SK-N-SH treated with all-trans-retinoic acid at 6 μM for 48 hours (cell line): ENCODE data around the gene APOL4.

Source experiments
- CREB5 ChIP-seq: fragments of 250-450 bp; sonication (Bioruptor Pico); IDR thresholded peaks from 2 replicates; pipeline ENCODE4 v1.5.1; 2020; ENCODE audit warnings: low read depth, mild to moderate bottlenecking, moderate library complexity
- ESRRG ChIP-seq: fragments of 250-450 bp; sonication (Bioruptor Pico); IDR thresholded peaks from 2 replicates; pipeline ENCODE4 v1.6.1; 2021; ENCODE audit warnings: mild to moderate bottlenecking
- OSR1 ChIP-seq: fragments of 250-450 bp; sonication (Bioruptor Pico); IDR thresholded peaks from 2 replicates; pipeline ENCODE4 v1.8.0; 2022; ENCODE audit warnings: moderate library complexity, mild to moderate bottlenecking, inconsistent platforms
- PPARA ChIP-seq: fragments of 250-450 bp; sonication (Bioruptor Pico); IDR thresholded peaks from 2 replicates; pipeline ENCODE4 v1.5.0; 2020; ENCODE audit warnings: mild to moderate bottlenecking, borderline replicate concordance
- RARB ChIP-seq: fragments of 250-450 bp; sonication (Bioruptor Pico); IDR thresholded peaks from 2 replicates; pipeline ENCODE4 v1.8.0; 2021; ENCODE audit warnings: mild to moderate bottlenecking, moderate library complexity
- ZNF565 ChIP-seq: fragments of 450-650 bp; formaldehyde crosslinking; conservative IDR thresholded peaks from 2 replicates; pipeline ENCODE4 v1.5.0; 2020; ENCODE audit warnings: low read depth, mild to moderate bottlenecking, moderate library complexity
- ZNF70 ChIP-seq: fragments of 450-650 bp; formaldehyde crosslinking; IDR thresholded peaks from 2 replicates; pipeline ENCODE4 v1.5.0; 2020; ENCODE audit warnings: mild to moderate bottlenecking, moderate library complexity
- TF ChIP-seq, protein P1 (sequence below): fragments of 250-450 bp; sonication (Bioruptor Pico); IDR thresholded peaks from 2 replicates; pipeline ENCODE4 v1.8.0; 2020; ENCODE audit warnings: mild to moderate bottlenecking, moderate library complexity, borderline replicate concordance

- no peak for TF ChIP-seq OSR1
- TF ChIP-seq, protein P1, sequence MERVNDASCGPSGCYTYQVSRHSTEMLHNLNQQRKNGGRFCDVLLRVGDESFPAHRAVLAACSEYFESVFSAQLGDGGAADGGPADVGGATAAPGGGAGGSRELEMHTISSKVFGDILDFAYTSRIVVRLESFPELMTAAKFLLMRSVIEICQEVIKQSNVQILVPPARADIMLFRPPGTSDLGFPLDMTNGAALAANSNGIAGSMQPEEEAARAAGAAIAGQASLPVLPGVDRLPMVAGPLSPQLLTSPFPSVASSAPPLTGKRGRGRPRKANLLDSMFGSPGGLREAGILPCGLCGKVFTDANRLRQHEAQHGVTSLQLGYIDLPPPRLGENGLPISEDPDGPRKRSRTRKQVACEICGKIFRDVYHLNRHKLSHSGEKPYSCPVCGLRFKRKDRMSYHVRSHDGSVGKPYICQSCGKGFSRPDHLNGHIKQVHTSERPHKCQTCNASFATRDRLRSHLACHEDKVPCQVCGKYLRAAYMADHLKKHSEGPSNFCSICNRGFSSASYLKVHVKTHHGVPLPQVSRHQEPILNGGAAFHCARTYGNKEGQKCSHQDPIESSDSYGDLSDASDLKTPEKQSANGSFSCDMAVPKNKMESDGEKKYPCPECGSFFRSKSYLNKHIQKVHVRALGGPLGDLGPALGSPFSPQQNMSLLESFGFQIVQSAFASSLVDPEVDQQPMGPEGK: no peak
- TF ChIP-seq CREB5: no peak
- TF ChIP-seq ZNF565 (CRISPR knock-in tag): no peak
- TF ChIP-seq RARB: no peak
- no peak for TF ChIP-seq ZNF70
- no peak for TF ChIP-seq ESRRG (CRISPR knock-in tag)
- no peak for TF ChIP-seq PPARA (CRISPR knock-in tag)
Observed at GRCh38 chr22:36199001-36199551, 2.5 kb downstream of the APOL4 start.
